Loucy (cell line): ENCODE measurements around the gene SH2D6.
"Not testable (repeated sequence)": the region's sequence is repeated elsewhere in the genome, so short reads cannot be mapped to it uniquely, and the experiment has no call there.

Experiments used
- H2AFZ ChIP-seq: fragments of 200-600 bp; sonication (generic); 2 replicates; pipeline ENCODE4 v1.6.0; 2016; ENCODE audit warnings: antibody characterized with exemption, mild to moderate bottlenecking, low read length, moderate library complexity
- H3F3A ChIP-seq: fragments of 200-600 bp; 2 replicates; pipeline ENCODE4 v1.6.0; 2016; ENCODE audit warnings: antibody characterized with exemption, low read depth, mild to moderate bottlenecking
- H3K27me3 ChIP-seq: fragments of 200-600 bp; sonication (generic); 2 replicates; pipeline ENCODE4 v1.6.1; 2014; ENCODE audit warnings: low read length, mild to moderate bottlenecking; ENCODE audit not compliant: insufficient read depth, poor library complexity, severe bottlenecking
- H3K36me3 ChIP-seq: fragments of 200-600 bp; sonication (generic); 2 replicates; pipeline ENCODE4 v1.6.1; 2016; ENCODE audit warnings: low read length; ENCODE audit not compliant: insufficient read depth
- H3K4me1 ChIP-seq: fragments of 200-600 bp; sonication (generic); 2 replicates; pipeline ENCODE4 v1.5.1; 2014; ENCODE audit warnings: low read length, mild to moderate bottlenecking; ENCODE audit not compliant: insufficient read depth, poor library complexity, severe bottlenecking
- H3K4me2 ChIP-seq: fragments of 200-600 bp; sonication (generic); 2 replicates; pipeline ENCODE4 v1.6.0; 2014; ENCODE audit warnings: antibody characterized with exemption, low read length, low read depth, mild to moderate bottlenecking; ENCODE audit not compliant: poor library complexity, severe bottlenecking
- H3K4me3 ChIP-seq: fragments of 200-600 bp; sonication (generic); 2 replicates; pipeline ENCODE4 v1.5.1; 2014; ENCODE audit warnings: low read length, mild to moderate bottlenecking, mixed read lengths; ENCODE audit not compliant: poor library complexity, severe bottlenecking
- H3K79me2 ChIP-seq: fragments of 200-600 bp; sonication (generic); 2 replicates; pipeline ENCODE4 v1.6.1; 2014; ENCODE audit warnings: low read length; ENCODE audit not compliant: insufficient read depth
- H3K9ac ChIP-seq: fragments of 200-600 bp; sonication (generic); 2 replicates; pipeline ENCODE4 v1.6.0; 2014; ENCODE audit warnings: mild to moderate bottlenecking, low read depth, low read length, moderate library complexity; ENCODE audit not compliant: poor library complexity, severe bottlenecking
- H3K9me2 ChIP-seq: fragments of 200-600 bp; sonication (generic); replicated peaks from 2 replicates; pipeline ENCODE4 v1.6.1; 2016; ENCODE audit warnings: low read depth, low read length, mixed read lengths
- H3K9me3 ChIP-seq: fragments of 200-600 bp; sonication (generic); 2 replicates; pipeline ENCODE4 v1.6.1; 2014; ENCODE audit warnings: mild to moderate bottlenecking, antibody characterized with exemption, low read length, low read depth; ENCODE audit not compliant: insufficient read depth
- H4K20me1 ChIP-seq: fragments of 200-600 bp; sonication (generic); 2 replicates; pipeline ENCODE4 v1.6.0; 2014; ENCODE audit warnings: antibody characterized with exemption, low read length, mild to moderate bottlenecking; ENCODE audit not compliant: insufficient read depth, poor library complexity, severe bottlenecking
- EZH2phosphoT487 ChIP-seq: fragments of 200-600 bp; IDR thresholded peaks from 2 replicates; pipeline ENCODE4 v1.6.1; 2018; ENCODE audit warnings: antibody characterized with exemption, mild to moderate bottlenecking, moderate library complexity, borderline replicate concordance
- TF ChIP-seq, protein P1 (sequence below): fragments of 200-600 bp; sonication (generic); conservative IDR thresholded peaks from 2 replicates; pipeline ENCODE4 v1.5.1; 2014; ENCODE audit warnings: mild to moderate bottlenecking, antibody characterized with exemption, low read length

The SH2D6 gene

DNA sequence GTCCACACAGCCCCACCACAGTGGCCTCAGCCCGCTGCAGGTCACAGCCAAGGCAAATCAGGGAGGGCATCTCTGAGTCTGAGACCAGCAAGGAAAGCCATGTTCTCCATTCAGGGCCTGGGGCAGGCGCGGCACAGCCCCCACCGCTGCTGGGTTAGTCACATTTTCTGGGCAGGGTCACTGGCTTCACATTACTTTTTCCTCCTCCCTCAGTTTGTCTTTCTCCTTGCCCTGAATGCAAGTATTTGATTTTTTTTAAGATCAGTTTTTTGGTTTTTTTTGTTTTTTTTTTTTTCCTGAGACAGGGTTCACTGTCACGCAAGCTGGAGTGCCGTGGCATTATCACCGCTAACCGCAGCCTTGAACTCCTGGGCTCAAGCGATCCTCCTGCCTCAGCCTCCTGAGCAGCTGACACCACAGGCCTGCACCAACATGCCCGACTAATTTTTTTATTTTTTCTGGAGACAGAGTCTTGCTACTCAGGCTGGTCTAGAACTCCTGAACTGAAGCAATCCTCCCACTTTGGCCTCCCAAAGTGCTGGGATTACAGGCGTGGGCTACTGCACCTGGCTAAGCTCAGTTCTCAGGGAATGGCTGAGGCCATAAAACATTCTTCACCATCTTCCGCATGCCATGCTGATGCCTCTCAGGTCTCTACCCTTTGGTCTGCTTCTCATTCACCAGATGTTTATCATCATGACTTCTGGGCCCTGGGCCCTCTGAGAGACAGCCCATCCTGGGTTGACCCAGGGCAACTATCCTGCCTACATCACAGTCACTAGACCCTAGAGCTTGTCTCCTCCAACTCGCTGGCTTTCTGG lies 7.7 kb upstream of the SH2D6 start:
- no peaks in the 10 kb centered on the region for H3K9me3 ChIP-seq
- H2AFZ ChIP-seq: no peak overlapping the region
- H4K20me1 ChIP-seq: peaks cover 11% of the 10 kb centered on the region
- H3F3A ChIP-seq: peaks cover 20% of the 10 kb centered on the region; the same call in 1 of the 2 replicates
- H3K9ac ChIP-seq: peak overlapping the region; percentile 78
- peaks cover 71% of the 10 kb centered on the region for H3K79me2 ChIP-seq
- peak overlapping the region; percentile 77 for H3K4me3 ChIP-seq
- peaks cover 64% of the 10 kb centered on the region for H3K4me1 ChIP-seq
- no peaks in the 10 kb centered on the region for H3K36me3 ChIP-seq
- peak overlapping the region; percentile 99 for H3K4me2 ChIP-seq
- no peaks in the 10 kb centered on the region for H3K27me3 ChIP-seq
- no peaks in the 10 kb centered on the region for H3K9me2 ChIP-seq
- no peak for TF ChIP-seq EZH2phosphoT487
- TF ChIP-seq, protein P1, sequence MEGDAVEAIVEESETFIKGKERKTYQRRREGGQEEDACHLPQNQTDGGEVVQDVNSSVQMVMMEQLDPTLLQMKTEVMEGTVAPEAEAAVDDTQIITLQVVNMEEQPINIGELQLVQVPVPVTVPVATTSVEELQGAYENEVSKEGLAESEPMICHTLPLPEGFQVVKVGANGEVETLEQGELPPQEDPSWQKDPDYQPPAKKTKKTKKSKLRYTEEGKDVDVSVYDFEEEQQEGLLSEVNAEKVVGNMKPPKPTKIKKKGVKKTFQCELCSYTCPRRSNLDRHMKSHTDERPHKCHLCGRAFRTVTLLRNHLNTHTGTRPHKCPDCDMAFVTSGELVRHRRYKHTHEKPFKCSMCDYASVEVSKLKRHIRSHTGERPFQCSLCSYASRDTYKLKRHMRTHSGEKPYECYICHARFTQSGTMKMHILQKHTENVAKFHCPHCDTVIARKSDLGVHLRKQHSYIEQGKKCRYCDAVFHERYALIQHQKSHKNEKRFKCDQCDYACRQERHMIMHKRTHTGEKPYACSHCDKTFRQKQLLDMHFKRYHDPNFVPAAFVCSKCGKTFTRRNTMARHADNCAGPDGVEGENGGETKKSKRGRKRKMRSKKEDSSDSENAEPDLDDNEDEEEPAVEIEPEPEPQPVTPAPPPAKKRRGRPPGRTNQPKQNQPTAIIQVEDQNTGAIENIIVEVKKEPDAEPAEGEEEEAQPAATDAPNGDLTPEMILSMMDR: no peak

GRCh38 chr2:85411405-85411748 lies 7.1 kb upstream of the SH2D6 start:
- peaks cover 71% of the 10 kb centered on the region for H3K79me2 ChIP-seq
- peak overlapping the region; percentile 78 for H3K9ac ChIP-seq
- H3K36me3 ChIP-seq: no peaks in the 10 kb centered on the region
- no peak overlapping the region for H2AFZ ChIP-seq
- no peaks in the 10 kb centered on the region for H3K27me3 ChIP-seq
- H3K4me1 ChIP-seq: peaks cover 58% of the 10 kb centered on the region
- H3F3A ChIP-seq: peaks cover 14% of the 10 kb centered on the region; the same call in 1 of the 2 replicates
- H4K20me1 ChIP-seq: peaks cover 11% of the 10 kb centered on the region
- no peaks in the 10 kb centered on the region for H3K9me2 ChIP-seq
- no peak overlapping the region for H3K4me3 ChIP-seq
- H3K4me2 ChIP-seq: peak overlapping the region; percentile 99
- H3K9me3 ChIP-seq: no peaks in the 10 kb centered on the region
- TF ChIP-seq EZH2phosphoT487: no peak
- TF ChIP-seq, protein P1: no peak

DNA sequence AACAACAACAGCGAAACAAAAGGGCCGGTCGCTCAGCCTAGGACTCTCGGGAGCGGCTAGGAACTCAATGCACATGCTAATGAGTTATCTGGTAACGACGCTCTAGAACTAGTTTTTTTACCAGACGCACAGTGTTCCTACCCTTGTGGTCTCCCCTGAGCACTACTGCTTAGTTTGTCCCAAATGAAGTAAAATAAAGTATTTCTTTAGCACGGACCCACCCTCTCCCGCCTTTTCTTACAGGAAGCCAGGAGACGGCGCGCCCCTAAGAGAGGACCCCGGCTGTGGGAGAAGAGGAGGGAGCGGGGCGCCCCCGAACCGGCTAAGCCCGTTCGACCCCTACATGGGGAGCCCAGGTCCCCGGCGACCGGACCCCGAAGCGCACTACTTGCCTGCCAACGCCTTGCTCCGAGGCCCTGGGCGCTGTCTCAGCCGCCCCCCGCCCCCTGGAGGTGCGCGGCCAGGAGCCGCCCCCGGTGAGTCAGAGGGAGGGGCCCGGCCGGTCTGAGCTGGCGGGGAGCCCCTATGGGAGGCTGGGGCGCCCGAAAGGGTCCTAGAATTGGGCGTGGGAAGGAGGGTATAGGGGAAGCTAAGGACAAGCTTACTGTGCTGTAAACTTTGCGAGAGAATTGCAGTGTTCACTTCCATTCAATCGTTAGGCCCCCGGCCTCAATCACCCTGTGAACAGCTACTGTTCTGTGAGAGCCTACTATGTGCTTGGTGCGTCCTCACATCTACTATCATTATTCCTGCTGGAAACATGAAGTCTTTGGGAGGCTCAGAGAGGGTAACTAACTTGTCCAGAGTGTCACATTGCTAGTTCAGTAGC lies 4.7 kb upstream of the SH2D6 start:
- H3K4me3 ChIP-seq: peak overlapping the region; percentile 71
- peaks cover 2% of the 10 kb centered on the region; the same call in 1 of the 2 replicates for H3F3A ChIP-seq
- TF ChIP-seq EZH2phosphoT487: no peak
- peak overlapping the region; percentile 91 for H3K4me2 ChIP-seq
- no peaks in the 10 kb centered on the region for H3K9me3 ChIP-seq
- peaks cover 43% of the 10 kb centered on the region for H3K4me1 ChIP-seq
- H4K20me1 ChIP-seq: peaks cover 11% of the 10 kb centered on the region
- H3K9me2 ChIP-seq: no peaks in the 10 kb centered on the region
- peak overlapping the region; percentile 74 for H3K9ac ChIP-seq
- H3K79me2 ChIP-seq: peaks cover 51% of the 10 kb centered on the region
- no peaks in the 10 kb centered on the region for H3K36me3 ChIP-seq
- peak overlapping the region; percentile 80 for H2AFZ ChIP-seq
- no peaks in the 10 kb centered on the region for H3K27me3 ChIP-seq

GRCh38 chr2:85414421-85414759 lies 4.1 kb upstream of the SH2D6 start:
- H4K20me1 ChIP-seq, H3K9me3 ChIP-seq, H3F3A ChIP-seq, H3K9me2 ChIP-seq, H3K27me3 ChIP-seq, H3K36me3 ChIP-seq: not testable (repeated sequence)
- H3K4me3 ChIP-seq: peak overlapping the region; percentile 71
- peak overlapping the region; percentile 80 for H2AFZ ChIP-seq
- H3K79me2 ChIP-seq: peaks cover 51% of the 10 kb centered on the region
- H3K9ac ChIP-seq: peak overlapping the region; percentile 74
- peak overlapping the region; percentile 91 for H3K4me2 ChIP-seq
- peaks cover 42% of the 10 kb centered on the region for H3K4me1 ChIP-seq
